CD14-positive monocyte (primary cell): ENCODE measurements around the gene SSX4B. TPM values are rescaled to one million over a fixed set of nuclear protein-coding genes. Genes with fewer than 3 reads are reported as not detected.
"Not testable (repeated sequence)": the region's sequence is repeated elsewhere in the genome, so short reads cannot be mapped to it uniquely, and the experiment has no call there.

Experiments
- DNase-seq, 3 donors: peaks; one replicate each; pipeline ENCODE4 v3.0.0-alpha.2; 2011 to 2022
- H2AFZ ChIP-seq: 2 replicates; pipeline ENCODE4 v1.6.0; 2012; ENCODE audit warnings: mild to moderate bottlenecking, low read depth, low read length, inconsistent platforms; ENCODE audit not compliant: insufficient read depth, poor library complexity, severe bottlenecking
- H3K27ac ChIP-seq, 2 donors: 1 replicate in 1 of 2; 2 replicates in 1 of 2; pipeline ENCODE4 v1.5.1; 2012 to 2013; ENCODE audit warnings: low read length in 2 of 2, control low read depth in 1 of 2, inconsistent platforms in 1 of 2, low read depth in 1 of 2, mild to moderate bottlenecking in 1 of 2
- H3K27me3 ChIP-seq, 2 donors: one replicate each; pipeline versions ENCODE4 v1.6.0 to v1.6.1; 2011 to 2013; ENCODE audit warnings: low read length in 2 of 2; ENCODE audit not compliant: control insufficient read depth in 2 of 2, insufficient read depth in 2 of 2
- H3K36me3 ChIP-seq, 2 donors: replicated peaks in 1 of 2; 1 replicate in 1 of 2; 2 replicates in 1 of 2; pipeline versions ENCODE4 v1.5.1 to v1.6.1; 2012 to 2013; ENCODE audit warnings: low read length in 2 of 2, control low read depth in 1 of 2, inconsistent platforms in 1 of 2, mild to moderate bottlenecking in 1 of 2; ENCODE audit not compliant: insufficient read depth in 2 of 2, control insufficient read depth in 1 of 2
- H3K4me1 ChIP-seq, 2 donors: 1 replicate in 1 of 2; 2 replicates in 1 of 2; pipeline versions ENCODE4 v1.5.1 to v1.6.1; 2012 to 2013; ENCODE audit warnings: low read length in 2 of 2, control low read depth in 1 of 2, inconsistent platforms in 1 of 2, mild to moderate bottlenecking in 1 of 2, moderate library complexity in 1 of 2; ENCODE audit not compliant: insufficient read depth in 2 of 2, control insufficient read depth in 1 of 2
- H3K4me2 ChIP-seq: replicated peaks from 2 replicates; pipeline ENCODE3; 2012; ENCODE audit warnings: low read length, moderate library complexity, mild to moderate bottlenecking; ENCODE audit not compliant: poor library complexity, severe bottlenecking; ENCODE audit errors: extremely low read depth
- H3K4me3 ChIP-seq, 3 experiments: fragments of 200-600 bp in 1 of 3; sonication (generic) in 1 of 3; replicated peaks in 1 of 3; 1 replicate in 2 of 3; 2 replicates in 1 of 3; pipeline ENCODE4 v1.5.1; 2011 to 2013; ENCODE audit warnings: low read length in 3 of 3, mild to moderate bottlenecking in 3 of 3, control low read depth in 2 of 3, low read depth in 2 of 3, inconsistent platforms in 1 of 3, moderate library complexity in 1 of 3
- H3K79me2 ChIP-seq: 2 replicates; pipeline ENCODE4 v1.6.0; 2012; ENCODE audit warnings: mild to moderate bottlenecking, control low read depth, inconsistent platforms, low read length, moderate library complexity; ENCODE audit not compliant: insufficient read depth
- H3K9ac ChIP-seq: 2 replicates; pipeline ENCODE4 v1.6.0; 2017; ENCODE audit warnings: low read length, mild to moderate bottlenecking; ENCODE audit not compliant: insufficient read depth, poor library complexity, severe bottlenecking
- H3K9me3 ChIP-seq, 2 donors: replicated peaks in 1 of 2; 1 replicate in 1 of 2; 2 replicates in 1 of 2; pipeline versions ENCODE4 v1.5.1 to v1.6.1; 2012 to 2013; ENCODE audit warnings: low read length in 2 of 2, control low read depth in 1 of 2; ENCODE audit not compliant: control insufficient read depth in 1 of 2, insufficient read depth in 1 of 2
- H4K20me1 ChIP-seq: 2 replicates; pipeline ENCODE4 v1.6.0; 2012; ENCODE audit warnings: mild to moderate bottlenecking, low read length, control low read depth, moderate library complexity; ENCODE audit not compliant: insufficient read depth
- H3K27ac Mint-ChIP-seq, 7 donors: one replicate each; pipeline ENCODE4 v1.8.0; 2020; ENCODE audit warnings: mild to moderate bottlenecking in 7 of 7, mixed read lengths in 7 of 7, moderate library complexity in 6 of 7, inconsistent platforms in 2 of 7
- H3K27me3 Mint-ChIP-seq, 3 donors: one replicate each; pipeline ENCODE4 v1.8.0; 2021 to 2022; ENCODE audit warnings: low read depth in 3 of 3, mild to moderate bottlenecking in 3 of 3, mixed read lengths in 3 of 3, moderate library complexity in 3 of 3, inconsistent platforms in 1 of 3
- H3K36me3 Mint-ChIP-seq, 2 donors: one replicate each; pipeline ENCODE4 v1.8.0; 2020; ENCODE audit warnings: mixed read lengths in 2 of 2, inconsistent platforms in 1 of 2, mild to moderate bottlenecking in 1 of 2
- H3K4me1 Mint-ChIP-seq: one replicate; pipeline ENCODE4 v1.8.0; 2020; ENCODE audit warnings: mild to moderate bottlenecking, mixed read lengths
- H3K4me3 Mint-ChIP-seq, 2 donors: one replicate each; pipeline ENCODE4 v1.8.0; 2020; ENCODE audit warnings: mild to moderate bottlenecking in 2 of 2, mixed read lengths in 2 of 2, moderate library complexity in 1 of 2
- H3K9me3 Mint-ChIP-seq, 7 donors: one replicate each; pipeline ENCODE4 v1.8.0; 2020 to 2022; ENCODE audit warnings: mixed read lengths in 7 of 7, mild to moderate bottlenecking in 6 of 7, moderate library complexity in 6 of 7, inconsistent platforms in 2 of 7
- CTCF ChIP-seq: fragments of 200-600 bp; IDR thresholded peaks from one replicate; pipeline ENCODE4 v1.8.0; 2022; ENCODE audit warnings: antibody characterized with exemption, mild to moderate bottlenecking
- WGBS: methylation state at CpG from one replicate; pipeline ENCODE4 v1.1.5; 2013; ENCODE audit warnings: missing lambda C conversion rate; ENCODE audit not compliant: insufficient coverage; 5-methylcytosine and 5-hydroxymethylcytosine counted together
- intact Hi-C, 2 donors: fragments of 100-400 bp; cut with micrococcal nuclease; formaldehyde crosslinking; loops; one replicate each; pipeline versions ENCODE4 v1.15.0 to v1.15.1; 2023
- polyA plus RNA-seq, 3 donors: library from polyadenylated mRNA; depleted of rRNA in 1 of 3; unstranded in 2 of 3; stranded (reverse) in 1 of 3; fragments of 300-500 nt in 2 of 3; fragments of >200 nt in 1 of 3; fragmentation: Illumina TruSeq in 2 of 3; gene quantifications; 1 replicate in 2 of 3; 2 replicates in 1 of 3; pipeline ENCODE4 v1.2.3, GENCODE V29; 2012 to 2021

SSX4B gene
- polyA plus RNA-seq, 3 donors: not detected

- no CpG with 5 or more reads among the region's 12 CpGs for WGBS
- intact Hi-C loops: not testable (repeated sequence)
These were observed 43.9 kb downstream of the SSX4B start for GRCh38 chrX:48367717-48368408.

GRCh38 chrX:48359281-48359680, 52.5 kb downstream of the SSX4B start:
- intact Hi-C loops, H3K27ac ChIP-seq, H3K4me2 ChIP-seq, H3K4me1 Mint-ChIP-seq, H3K27me3 ChIP-seq, H3K79me2 ChIP-seq, H3K9ac ChIP-seq, H3K9me3 Mint-ChIP-seq, H3K4me1 ChIP-seq, H3K27ac Mint-ChIP-seq, H3K36me3 ChIP-seq, H2AFZ ChIP-seq, H3K36me3 Mint-ChIP-seq, H3K9me3 ChIP-seq, H3K4me3 Mint-ChIP-seq, H3K4me3 ChIP-seq, H4K20me1 ChIP-seq, DNase-seq: not testable (repeated sequence)
- peaks cover 1 to 16% (median 3%) of the 10 kb centered on the region in 3 donors for H3K27me3 Mint-ChIP-seq
- WGBS: no CpG with 5 or more reads among the region's 6 CpGs

More at GRCh38 chrX:48367717-48368408, 43.9 kb downstream of the SSX4B start:
- not testable (repeated sequence) for H3K9ac ChIP-seq, H3K4me3 ChIP-seq, H3K4me1 Mint-ChIP-seq, H3K27me3 Mint-ChIP-seq, H3K79me2 ChIP-seq, H3K4me1 ChIP-seq, H4K20me1 ChIP-seq, DNase-seq, H3K36me3 ChIP-seq, H3K27ac Mint-ChIP-seq, H3K4me2 ChIP-seq, H2AFZ ChIP-seq, H3K9me3 Mint-ChIP-seq, H3K27me3 ChIP-seq, H3K36me3 Mint-ChIP-seq, H3K4me3 Mint-ChIP-seq, H3K9me3 ChIP-seq, H3K27ac ChIP-seq

GRCh38 chrX:48357681-48358080, 54.1 kb downstream of the SSX4B start:
- peaks cover 0 to 5% (median 0%) of the 10 kb centered on the region in 7 donors for H3K9me3 Mint-ChIP-seq
- Histone ChIP-seq H4K20me1 (no peaks in the 10 kb centered on the region), H2AFZ (no peak overlapping the region), H3K4me3 (no peak overlapping the region), H3K4me1 (no peaks in the 10 kb centered on the region), H3K36me3 (no peaks in the 10 kb centered on the region), H3K9ac (no peak overlapping the region), H3K9me3 (no peaks in the 10 kb centered on the region), H3K79me2 (no peaks in the 10 kb centered on the region), H3K27me3 (no peaks in the 10 kb centered on the region), H3K4me2 (no peak overlapping the region), H3K27ac (no peak overlapping the region)
- no peak overlapping the region for H3K27ac Mint-ChIP-seq
- no peak for DNase-seq
- H3K4me3 Mint-ChIP-seq: no peak overlapping the region
- no peaks in the 10 kb centered on the region for H3K36me3 Mint-ChIP-seq
- intact Hi-C loops: no loop called here
- no CpG with 5 or more reads among the region's 8 CpGs for WGBS
- no peak for TF ChIP-seq CTCF
- H3K4me1 Mint-ChIP-seq: no peaks in the 10 kb centered on the region
- peaks cover 3 to 15% (median 4%) of the 10 kb centered on the region in 3 donors for H3K27me3 Mint-ChIP-seq

- H3K27ac ChIP-seq, H3K27me3 ChIP-seq, H3K9me3 Mint-ChIP-seq, H4K20me1 ChIP-seq, H3K9me3 ChIP-seq, H3K4me1 ChIP-seq, H3K4me3 Mint-ChIP-seq, H3K4me3 ChIP-seq, H3K9ac ChIP-seq, H2AFZ ChIP-seq, H3K4me1 Mint-ChIP-seq, DNase-seq, H3K27ac Mint-ChIP-seq, H3K79me2 ChIP-seq, H3K36me3 ChIP-seq, H3K36me3 Mint-ChIP-seq, H3K4me2 ChIP-seq, intact Hi-C loops: not testable (repeated sequence)
- WGBS: 100% methylated on average over 2 of the region's 19 CpGs
- peaks cover 3 to 11% (median 4%) of the 10 kb centered on the region in 3 donors for H3K27me3 Mint-ChIP-seq
These were observed 55.3 kb downstream of the SSX4B start, which contains the start of gene SSX3 for GRCh38 chrX:48356315-48357094. Gene SSX3 (minus strand): TSS chrX:48356703. CDS start chrX:48355249, 1,454 bp downstream.
